ACC112 (cell line): ENCODE measurements around the gene YTHDC2.

Experiments used
- H2AFZ ChIP-seq: fragments of 200-600 bp; sonication (generic); one replicate; pipeline ENCODE4 v1.6.0; 2017; ENCODE audit warnings: antibody characterized with exemption, low read length; ENCODE audit not compliant: unreplicated experiment
- H3K27ac ChIP-seq: fragments of 200-600 bp; sonication (generic); 2 replicates; pipeline ENCODE4 v1.5.1; 2014; ENCODE audit warnings: low read depth, mild to moderate bottlenecking, antibody characterized with exemption, low read length, moderate library complexity
- H3K27me3 ChIP-seq: fragments of 200-600 bp; sonication (generic); 2 replicates; pipeline ENCODE4 v1.6.1; 2014; ENCODE audit warnings: mild to moderate bottlenecking, antibody characterized with exemption, low read length, moderate library complexity, mixed read lengths; ENCODE audit not compliant: insufficient read depth
- H3K36me3 ChIP-seq: fragments of 200-600 bp; sonication (generic); 2 replicates; pipeline ENCODE4 v1.6.1; 2016; ENCODE audit warnings: mild to moderate bottlenecking, antibody characterized with exemption, low read length, moderate library complexity, mixed read lengths; ENCODE audit not compliant: insufficient read depth
- H3K4me1 ChIP-seq: fragments of 200-600 bp; sonication (generic); one replicate; pipeline ENCODE4 v1.6.1; 2016; ENCODE audit warnings: low read length, mixed read lengths; ENCODE audit not compliant: insufficient read depth, unreplicated experiment, control insufficient read depth
- H3K4me3 ChIP-seq: fragments of 200-600 bp; sonication (generic); 2 replicates; pipeline ENCODE4 v1.5.1; 2014; ENCODE audit warnings: mild to moderate bottlenecking, low read depth, low read length
- H3K79me2 ChIP-seq: fragments of 200-600 bp; sonication (generic); one replicate; pipeline ENCODE4 v1.6.0; 2016; ENCODE audit warnings: low read length; ENCODE audit not compliant: control insufficient read depth, unreplicated experiment, insufficient read depth

YTHDC2 gene

DNA sequence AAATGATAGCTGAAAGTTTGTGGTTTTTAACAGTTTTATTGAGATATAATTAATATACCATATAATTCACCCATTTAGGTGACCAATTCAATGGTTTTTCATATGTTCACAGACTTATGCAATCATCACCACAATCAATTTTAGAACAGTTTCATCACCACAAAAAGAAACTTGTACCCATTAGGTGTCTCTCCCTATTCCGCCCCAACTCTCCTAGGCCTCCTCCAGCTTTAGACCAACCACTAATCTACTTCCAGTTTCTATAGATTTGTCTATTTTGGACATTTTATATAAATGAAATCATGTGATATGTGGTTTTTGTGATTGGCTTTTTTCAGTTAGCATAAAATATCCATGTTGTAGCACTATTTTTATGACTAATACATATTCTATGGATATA is 38.6 kb downstream of the YTHDC2 start:
- Histone ChIP-seq H3K27ac (no peak overlapping the region), H3K4me1 (no peaks in the 10 kb centered on the region), H2AFZ (no peak overlapping the region), H3K79me2 (no peaks in the 10 kb centered on the region), H3K27me3 (no peaks in the 10 kb centered on the region), H3K36me3 (peaks cover 40% of the 10 kb centered on the region), H3K4me3 (no peak overlapping the region)

DNA sequence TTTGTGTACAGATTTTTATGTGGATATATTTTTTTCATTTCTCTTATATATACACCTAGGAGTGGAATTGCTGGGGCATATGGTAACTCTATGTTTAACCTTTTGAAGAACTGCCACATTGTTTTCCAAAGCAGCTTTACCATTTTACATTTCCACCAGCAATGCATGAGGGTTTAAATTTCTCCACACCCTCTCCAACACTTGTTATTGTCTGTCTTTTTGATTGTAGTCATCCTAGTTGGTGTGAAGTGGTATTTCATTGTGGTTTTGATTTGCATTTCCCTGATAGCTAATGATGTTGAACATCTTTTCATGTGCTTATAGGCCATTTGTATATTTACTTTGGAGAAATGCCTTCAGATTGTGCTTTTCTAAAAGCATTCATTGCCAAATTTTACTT is 39.1 kb downstream of the YTHDC2 start:
- no peak overlapping the region for H3K4me3 ChIP-seq
- no peaks in the 10 kb centered on the region for H3K4me1 ChIP-seq
- peaks cover 38% of the 10 kb centered on the region for H3K36me3 ChIP-seq
- no peaks in the 10 kb centered on the region for H3K79me2 ChIP-seq
- H3K27ac ChIP-seq = no peak overlapping the region
- no peaks in the 10 kb centered on the region for H3K27me3 ChIP-seq
- H2AFZ ChIP-seq = no peak overlapping the region

- H3K36me3 ChIP-seq = peaks cover 17% of the 10 kb centered on the region
- H3K27me3 ChIP-seq = no peaks in the 10 kb centered on the region
- H3K79me2 ChIP-seq = no peaks in the 10 kb centered on the region
Measured at GRCh38 chr5:113562828-113563400, 49.4 kb downstream of the YTHDC2 start.

DNA sequence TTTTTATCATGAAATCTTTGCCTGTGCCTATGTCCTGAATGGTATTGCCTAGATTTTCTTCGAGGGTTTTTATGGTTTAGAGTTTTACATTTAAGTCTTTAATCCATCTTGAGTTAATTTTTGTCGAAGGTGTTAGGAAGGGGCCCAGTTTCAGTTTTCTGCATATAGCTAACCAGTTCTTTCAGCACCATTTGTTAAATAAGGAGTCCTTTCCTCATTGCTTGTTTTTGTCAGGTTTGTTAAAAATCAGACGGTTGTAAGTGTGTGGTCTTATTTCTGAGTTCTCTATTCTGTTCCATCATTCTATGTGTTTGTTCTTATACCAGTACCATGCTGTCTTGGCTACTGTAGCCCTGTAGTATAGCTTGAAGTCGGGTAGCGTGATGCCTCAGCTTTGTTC is 55.9 kb downstream of the YTHDC2 start:
- no peak overlapping the region for H2AFZ ChIP-seq
- H3K27ac ChIP-seq = no peak overlapping the region
- peaks cover 33% of the 10 kb centered on the region for H3K36me3 ChIP-seq
- no peak overlapping the region for H3K4me3 ChIP-seq
- H3K4me1 ChIP-seq = peaks cover 7% of the 10 kb centered on the region
- no peaks in the 10 kb centered on the region for H3K79me2 ChIP-seq
- H3K27me3 ChIP-seq = no peaks in the 10 kb centered on the region

More at GRCh38 chr5:113562828-113563400, 49.4 kb downstream of the YTHDC2 start:
- Histone ChIP-seq H3K4me3 (no peak overlapping the region), H3K27ac (no peak overlapping the region), H3K4me1 (no peaks in the 10 kb centered on the region), H2AFZ (no peak overlapping the region)

- no peaks in the 10 kb centered on the region for H3K27me3 ChIP-seq
- H3K4me1 ChIP-seq = peaks cover 14% of the 10 kb centered on the region
- H3K79me2 ChIP-seq = no peaks in the 10 kb centered on the region
- H2AFZ ChIP-seq = no peak overlapping the region
- H3K36me3 ChIP-seq = peaks cover 28% of the 10 kb centered on the region
- no peak overlapping the region for H3K27ac ChIP-seq
- no peak overlapping the region for H3K4me3 ChIP-seq
Measured at GRCh38 chr5:113572716-113573115, 59.2 kb downstream of the YTHDC2 start.

DNA sequence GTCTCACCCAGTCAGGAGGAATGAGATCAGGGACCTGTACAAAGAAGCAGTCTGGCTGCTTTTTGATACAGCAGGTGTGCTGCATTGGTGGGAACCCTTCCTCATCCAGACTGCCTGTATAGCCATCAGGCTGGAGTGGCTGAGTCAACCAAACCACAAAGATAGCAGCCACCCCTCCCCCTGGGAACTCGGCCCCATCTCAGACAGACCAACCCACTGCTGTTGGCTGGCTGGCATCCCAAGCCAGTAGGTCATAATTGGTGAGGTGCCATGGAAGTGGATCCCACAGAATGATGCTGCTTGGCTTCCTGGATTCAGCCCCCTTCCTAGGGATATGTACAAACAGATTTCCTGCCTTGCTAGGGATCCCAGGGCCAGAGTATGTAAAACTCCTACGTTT is 60.9 kb downstream of the YTHDC2 start:
- H3K27ac ChIP-seq = no peak overlapping the region
- H3K36me3 ChIP-seq = peaks cover 18% of the 10 kb centered on the region
- no peak overlapping the region for H3K4me3 ChIP-seq
- H3K79me2 ChIP-seq = no peaks in the 10 kb centered on the region
- no peak overlapping the region for H2AFZ ChIP-seq
- H3K27me3 ChIP-seq = no peaks in the 10 kb centered on the region
- peaks cover 14% of the 10 kb centered on the region for H3K4me1 ChIP-seq

- H2AFZ ChIP-seq = no peak overlapping the region
- no peaks in the 10 kb centered on the region for H3K27me3 ChIP-seq
- peaks cover 14% of the 10 kb centered on the region for H3K4me1 ChIP-seq
- H3K79me2 ChIP-seq = no peaks in the 10 kb centered on the region
- no peak overlapping the region for H3K4me3 ChIP-seq
- no peak overlapping the region for H3K27ac ChIP-seq
- H3K36me3 ChIP-seq = peaks cover 19% of the 10 kb centered on the region
Measured at GRCh38 chr5:113575074-113575473, 61.6 kb downstream of the YTHDC2 start.

DNA sequence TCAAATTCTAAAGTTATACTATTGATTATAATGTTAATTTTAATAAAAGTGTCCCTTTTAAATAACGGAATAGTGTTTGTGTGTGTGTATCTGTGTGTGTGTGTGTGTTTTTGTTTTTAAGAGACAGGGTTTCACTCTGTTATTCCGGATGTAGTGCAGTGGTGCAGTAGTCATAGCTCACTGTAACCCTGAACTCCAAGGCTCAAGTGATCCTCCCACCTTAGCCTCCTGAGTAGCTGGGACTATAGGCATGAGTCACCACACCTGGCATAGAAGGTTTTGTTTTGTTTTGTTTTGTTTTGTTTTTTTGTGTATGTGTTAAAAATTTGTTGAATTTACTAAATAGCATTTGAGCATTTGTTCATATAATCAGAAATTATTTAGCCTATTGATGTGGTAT is 64.6 kb downstream of the YTHDC2 start:
- Histone ChIP-seq H3K4me1 (peaks cover 14% of the 10 kb centered on the region), H3K4me3 (no peak overlapping the region), H3K27me3 (no peaks in the 10 kb centered on the region), H3K27ac (no peak overlapping the region), H3K79me2 (no peaks in the 10 kb centered on the region), H3K36me3 (0 out of 2 replicates have a peak, but pooled peaks cover 10% of the 10 kb centered on the region), H2AFZ (no peak overlapping the region)

- H3K36me3 ChIP-seq = peaks cover 10% of the 10 kb centered on the region; the same call in 1 of the 2 replicates
- no peak overlapping the region for H3K27ac ChIP-seq
- H2AFZ ChIP-seq = no peak overlapping the region
- no peaks in the 10 kb centered on the region for H3K4me1 ChIP-seq
- H3K4me3 ChIP-seq = no peak overlapping the region
- H3K79me2 ChIP-seq = no peaks in the 10 kb centered on the region
- H3K27me3 ChIP-seq = no peaks in the 10 kb centered on the region
Measured at GRCh38 chr5:113581388-113581787, 67.9 kb downstream of the YTHDC2 start.

DNA sequence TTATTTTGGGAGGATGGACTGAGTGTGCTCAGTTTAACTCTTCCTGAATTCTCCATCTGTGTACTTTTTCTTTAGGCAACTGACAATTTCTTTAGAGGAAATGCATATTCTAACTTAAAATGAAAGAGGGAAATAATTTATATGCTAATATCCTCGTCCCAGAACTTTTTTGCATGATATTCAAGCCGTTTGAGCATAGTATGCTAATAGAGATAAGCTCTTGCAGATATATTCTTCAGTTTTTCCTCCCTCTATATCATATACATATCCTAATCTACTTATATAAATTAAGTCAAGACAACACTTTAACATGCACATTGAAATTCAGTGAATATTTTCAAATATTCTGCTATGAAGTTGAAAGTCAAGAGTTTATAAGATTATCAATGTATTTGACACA is 84.7 kb downstream of the YTHDC2 start:
- no peaks in the 10 kb centered on the region for H3K27me3 ChIP-seq
- no peaks in the 10 kb centered on the region for H3K4me1 ChIP-seq
- no peaks in the 10 kb centered on the region for H3K79me2 ChIP-seq
- H3K36me3 ChIP-seq = peaks cover 7% of the 10 kb centered on the region; the same call in 1 of the 2 replicates
- H3K4me3 ChIP-seq = no peak overlapping the region
- no peak overlapping the region for H2AFZ ChIP-seq
- no peak overlapping the region for H3K27ac ChIP-seq

DNA sequence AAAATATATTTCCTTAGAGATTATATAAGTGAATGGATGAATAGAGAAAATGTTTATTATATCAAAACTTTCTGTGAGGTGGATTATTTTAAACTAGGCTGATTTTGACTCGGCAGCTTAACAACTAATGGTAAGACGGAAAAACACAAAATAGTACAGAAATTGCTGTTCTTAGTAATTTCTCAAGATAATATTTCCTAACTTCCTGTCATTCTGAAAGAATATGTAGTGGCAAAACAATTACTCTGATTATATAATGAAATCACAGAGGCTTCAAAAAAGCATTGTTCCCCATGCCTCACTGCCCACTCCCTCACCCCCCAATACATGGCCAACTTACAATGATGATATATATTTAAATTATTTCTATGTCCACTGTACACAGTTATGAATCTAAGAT is 85.4 kb downstream of the YTHDC2 start:
- H2AFZ ChIP-seq = no peak overlapping the region
- H3K79me2 ChIP-seq = no peaks in the 10 kb centered on the region
- no peak overlapping the region for H3K27ac ChIP-seq
- H3K36me3 ChIP-seq = peaks cover 4% of the 10 kb centered on the region; the same call in 1 of the 2 replicates
- H3K4me3 ChIP-seq = no peak overlapping the region
- H3K4me1 ChIP-seq = no peaks in the 10 kb centered on the region
- H3K27me3 ChIP-seq = no peaks in the 10 kb centered on the region
